H1 (cell line): ENCODE data around the gene C12orf42. TPM values are rescaled to one million over a fixed set of nuclear protein-coding genes. Genes with fewer than 3 reads are reported as not detected.

Experiments
- BACH1 ChIP-seq: IDR thresholded peaks from 2 replicates; pipeline ENCODE4 v1.6.1; 2012; ENCODE audit warnings: low read length, improper control_type of control experiment
- BCL11A ChIP-seq, 2 experiments: IDR thresholded peaks; one replicate each; pipeline ENCODE4 v1.6.1; 2011; ENCODE audit warnings: low read depth in 2 of 2, low read length in 2 of 2, mild to moderate bottlenecking in 2 of 2
- CREB1 ChIP-seq: IDR thresholded peaks from 2 replicates; pipeline ENCODE4 v1.6.1; 2012; ENCODE audit warnings: inconsistent platforms
- CTBP2 ChIP-seq: IDR thresholded peaks from 2 replicates; pipeline ENCODE4 v1.7.0; 2011; ENCODE audit warnings: borderline replicate concordance, mild to moderate bottlenecking, moderate library complexity, mixed read lengths, low read length; ENCODE audit not compliant: insufficient read depth, insufficient read length
- KDM4A ChIP-seq: IDR thresholded peaks from one replicate; pipeline ENCODE4 v1.7.1; 2012; ENCODE audit warnings: low read depth, mild to moderate bottlenecking, moderate library complexity, low read length, inconsistent platforms; ENCODE audit not compliant: severe bottlenecking
- MAFK ChIP-seq: IDR thresholded peaks from 2 replicates; pipeline ENCODE4 v1.6.1; 2012; ENCODE audit warnings: low read depth, mild to moderate bottlenecking, improper control_type of control experiment, low read length
- RBBP5 ChIP-seq: IDR thresholded peaks from 2 replicates; pipeline ENCODE4 v1.7.1; 2012; ENCODE audit warnings: low read depth, mild to moderate bottlenecking, inconsistent platforms, low read length, moderate library complexity, borderline replicate concordance
- ZNF274 ChIP-seq: IDR thresholded peaks from 2 replicates; pipeline ENCODE4 v1.7.0; 2012; ENCODE audit warnings: low read length, borderline replicate concordance; ENCODE audit errors: extremely low read depth
- polyA plus RNA-seq, 7 experiments: library from polyadenylated mRNA; depleted of rRNA in 3 of 7; stranded (reverse) in 5 of 7; unstranded in 2 of 7; fragments of >200 nt in 5 of 7; fragments of 200-250 nt in 2 of 7; gene quantifications; 1 replicate in 5 of 7; 2 replicates in 1 of 7; 4 replicates in 1 of 7; pipeline versions ENCODE4 v1.2.1 to v1.2.3, GENCODE V29; 2011 to 2013; ENCODE audit warnings: missing spikeins in 2 of 7, mixed read lengths in 2 of 7
- total RNA-seq: library from RNA; stranded (reverse); fragmentation: NEBNext Ultra II Directional; extraction: Animal tissue kit (Norgen Biotek cat#: 25700); gene quantifications from 2 replicates; pipeline ENCODE4 v1.2.1, GENCODE V29; 2021
- TF ChIP-seq, protein P1 (sequence below): IDR thresholded peaks from 2 replicates; pipeline ENCODE4 v1.6.1; 2012; ENCODE audit warnings: inconsistent platforms

Gene C12orf42
- total and polyA plus RNA-seq, 2 of the 8 experiments (the other 6 are each of a cell fraction or from before 2014, with no cell fraction given), result 0.05 TPM; not detected in 1

- no peak for TF ChIP-seq RBBP5
- no peak for TF ChIP-seq ZNF274
- TF ChIP-seq BCL11A (IDR thresholded peaks at IDR 0.05; ENCODE audit: low read depth in 2 of 2, low read length in 2 of 2), result no peak
- no peak for TF ChIP-seq KDM4A
- no peak for TF ChIP-seq MAFK
- TF ChIP-seq, protein P1, sequence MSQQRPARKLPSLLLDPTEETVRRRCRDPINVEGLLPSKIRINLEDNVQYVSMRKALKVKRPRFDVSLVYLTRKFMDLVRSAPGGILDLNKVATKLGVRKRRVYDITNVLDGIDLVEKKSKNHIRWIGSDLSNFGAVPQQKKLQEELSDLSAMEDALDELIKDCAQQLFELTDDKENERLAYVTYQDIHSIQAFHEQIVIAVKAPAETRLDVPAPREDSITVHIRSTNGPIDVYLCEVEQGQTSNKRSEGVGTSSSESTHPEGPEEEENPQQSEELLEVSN, result no peak
- no peak for TF ChIP-seq BACH1
- TF ChIP-seq CREB1, result no peak
- no peak for TF ChIP-seq CTBP2
These were observed 867 bp downstream of the C12orf42 start (continued) for GRCh38 chr12:103494734-103495468.
